VCaP (cell line): ENCODE data around the gene SFXN3.

Experiments used
- H3K27ac ChIP-seq: fragments of 450-650 bp; 2 replicates; pipeline ENCODE4 v1.5.1; 2017
- TF ChIP-seq, protein P1 (sequence below): fragments of 450-650 bp; conservative IDR thresholded peaks from 2 replicates; pipeline ENCODE4 v1.5.1; 2017; ENCODE audit warnings: mild to moderate bottlenecking, moderate library complexity

SFXN3 gene

GRCh38 chr10:101020427-101021075, 10.5 kb upstream of the SFXN3 start:
- TF ChIP-seq, protein P1, sequence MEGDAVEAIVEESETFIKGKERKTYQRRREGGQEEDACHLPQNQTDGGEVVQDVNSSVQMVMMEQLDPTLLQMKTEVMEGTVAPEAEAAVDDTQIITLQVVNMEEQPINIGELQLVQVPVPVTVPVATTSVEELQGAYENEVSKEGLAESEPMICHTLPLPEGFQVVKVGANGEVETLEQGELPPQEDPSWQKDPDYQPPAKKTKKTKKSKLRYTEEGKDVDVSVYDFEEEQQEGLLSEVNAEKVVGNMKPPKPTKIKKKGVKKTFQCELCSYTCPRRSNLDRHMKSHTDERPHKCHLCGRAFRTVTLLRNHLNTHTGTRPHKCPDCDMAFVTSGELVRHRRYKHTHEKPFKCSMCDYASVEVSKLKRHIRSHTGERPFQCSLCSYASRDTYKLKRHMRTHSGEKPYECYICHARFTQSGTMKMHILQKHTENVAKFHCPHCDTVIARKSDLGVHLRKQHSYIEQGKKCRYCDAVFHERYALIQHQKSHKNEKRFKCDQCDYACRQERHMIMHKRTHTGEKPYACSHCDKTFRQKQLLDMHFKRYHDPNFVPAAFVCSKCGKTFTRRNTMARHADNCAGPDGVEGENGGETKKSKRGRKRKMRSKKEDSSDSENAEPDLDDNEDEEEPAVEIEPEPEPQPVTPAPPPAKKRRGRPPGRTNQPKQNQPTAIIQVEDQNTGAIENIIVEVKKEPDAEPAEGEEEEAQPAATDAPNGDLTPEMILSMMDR: no peak

GRCh38 chr10:101021239-101021638, 9.8 kb upstream of the SFXN3 start:
- H3K27ac ChIP-seq: no peak overlapping the region
- TF ChIP-seq, protein P1: no peak

More at GRCh38 chr10:101020427-101021075, 10.5 kb upstream of the SFXN3 start:
- H3K27ac ChIP-seq: no peak overlapping the region

DNA sequence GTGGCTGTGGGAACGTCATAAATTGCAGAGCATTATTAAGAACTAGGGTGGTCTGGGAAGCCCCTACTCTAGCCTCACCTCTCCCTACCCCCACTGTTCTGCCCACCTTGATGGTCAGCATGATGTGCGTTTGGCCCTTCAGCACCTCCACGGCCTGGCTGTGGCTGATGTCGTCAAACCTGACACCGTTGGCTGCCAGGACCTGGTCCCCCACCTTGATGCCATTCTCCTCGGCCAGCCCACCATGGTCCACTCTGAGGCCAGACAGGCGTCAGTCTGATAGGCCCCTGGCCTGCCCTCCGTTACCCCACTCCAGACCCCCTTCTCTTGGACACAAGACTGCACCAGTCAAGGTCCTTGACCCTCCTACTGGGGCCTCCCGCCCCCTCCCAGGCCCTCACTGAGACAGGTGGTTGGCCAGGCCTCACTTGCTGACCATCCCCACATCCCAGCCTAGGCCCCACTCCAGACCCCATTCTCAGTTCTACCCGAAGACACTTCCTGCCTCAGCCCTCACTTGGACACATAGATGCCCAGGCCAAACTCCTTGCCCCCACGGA, 9.3 kb upstream of the SFXN3 start:
- H3K27ac ChIP-seq: no peak overlapping the region
- TF ChIP-seq, protein P1: no peak

DNA sequence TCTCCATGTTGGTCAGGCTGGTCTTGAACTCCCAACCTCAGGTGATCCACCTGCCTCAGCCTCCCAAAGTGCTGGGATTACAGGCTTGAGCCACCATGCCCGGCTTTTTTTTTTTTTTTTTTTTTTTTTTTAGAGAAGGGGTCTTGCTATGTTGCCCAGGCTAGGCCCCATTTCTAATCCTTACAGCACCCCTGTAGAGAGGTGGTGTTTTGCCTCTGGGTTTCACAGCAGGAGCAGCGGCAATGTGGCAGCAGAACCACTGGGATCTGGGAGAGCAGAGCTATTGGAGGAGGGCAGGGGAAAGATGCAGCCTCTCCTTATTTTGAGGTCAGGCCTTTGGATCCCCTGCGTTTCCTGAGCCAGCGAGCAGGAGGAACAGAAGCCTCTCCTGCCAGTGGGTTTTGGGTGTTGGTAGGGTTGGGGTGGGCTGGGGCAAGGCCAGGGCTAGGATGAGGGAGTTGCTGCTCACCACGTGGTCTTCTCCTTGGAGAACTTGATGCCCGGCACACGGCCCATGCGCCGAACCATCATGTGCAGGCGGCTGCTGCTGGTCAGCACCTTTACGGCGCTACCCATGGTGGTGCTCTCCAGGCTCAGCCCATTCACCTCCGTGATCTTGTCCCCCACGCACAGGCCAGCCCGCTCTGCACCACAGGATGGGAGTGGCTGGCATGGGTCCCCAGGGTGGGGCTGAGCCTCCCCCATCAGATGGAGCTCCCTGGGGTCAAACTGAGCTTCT, 7.9 kb upstream of the SFXN3 start:
- no peak overlapping the region for H3K27ac ChIP-seq
- TF ChIP-seq, protein P1: no peak

GRCh38 chr10:101027106-101027720, 3.8 kb upstream of the SFXN3 start:
- no peak overlapping the region for H3K27ac ChIP-seq
- TF ChIP-seq, protein P1: no peak

DNA sequence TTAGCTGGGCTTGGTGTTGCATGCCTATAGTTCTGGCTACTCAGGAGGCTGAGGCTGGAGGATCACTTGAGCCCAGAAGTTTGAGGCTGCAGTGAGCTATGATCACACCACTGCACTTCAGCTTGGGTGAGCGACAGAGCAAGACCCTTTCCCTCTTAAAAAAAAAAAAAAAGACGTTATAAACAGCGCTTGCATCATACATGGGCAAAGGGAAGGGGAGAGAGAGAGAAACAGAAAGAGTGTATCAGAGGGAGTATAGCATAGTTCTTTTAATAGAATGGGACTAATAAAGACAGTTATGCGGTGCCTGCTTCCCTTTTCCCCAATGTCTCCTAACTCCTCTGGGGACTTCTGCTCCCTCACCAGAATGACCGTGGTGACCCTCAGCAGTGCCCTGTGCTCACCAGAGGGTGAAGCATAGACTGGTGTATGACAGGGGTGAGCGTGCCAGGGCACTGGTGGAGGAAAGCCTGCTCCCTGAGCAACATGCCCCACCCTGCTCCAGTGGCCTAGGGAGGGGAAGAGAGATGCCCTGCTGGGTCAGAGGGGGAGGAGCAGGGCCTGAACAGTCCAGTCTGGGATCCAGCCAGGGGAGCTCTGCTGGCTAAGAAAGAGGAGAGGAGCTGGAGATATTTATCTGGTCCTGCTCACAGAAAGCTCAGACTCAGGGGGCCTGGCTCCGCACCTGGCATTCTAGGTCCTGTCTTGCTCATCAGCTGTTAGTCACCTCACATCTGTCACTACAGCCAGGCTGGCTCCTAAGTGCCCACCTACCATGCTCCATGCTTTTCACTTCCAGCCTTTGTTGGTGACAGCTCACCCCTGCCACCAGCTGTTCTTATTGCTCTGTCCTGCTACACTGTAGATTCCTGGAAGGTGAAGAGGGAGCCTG, 2.3 kb upstream of the SFXN3 start:
- H3K27ac ChIP-seq: no peak overlapping the region
- TF ChIP-seq, protein P1: no peak
